H9 (cell line): ENCODE results near the gene TMEM44. TPM values are rescaled to one million over a fixed set of nuclear protein-coding genes. Genes with fewer than 3 reads are reported as not detected.

Experiments used
- DNase-seq: peaks from one replicate; pipeline ENCODE4 v3.0.0-alpha.2; 2017
- H2AFZ ChIP-seq: one replicate; pipeline ENCODE4 v1.6.1; 2013; ENCODE audit warnings: mild to moderate bottlenecking, low read length, control low read depth, moderate library complexity
- H2AK5ac ChIP-seq: 2 replicates; pipeline ENCODE4 v1.6.1; 2013; ENCODE audit warnings: low read length, control low read depth, mixed read lengths; ENCODE audit not compliant: insufficient read length
- H2BK120ac ChIP-seq: one replicate; pipeline ENCODE4 v1.6.1; 2013; ENCODE audit warnings: low read depth, mild to moderate bottlenecking, low read length, control low read depth, inconsistent platforms; ENCODE audit not compliant: poor library complexity, severe bottlenecking
- H2BK12ac ChIP-seq: 2 replicates; pipeline ENCODE4 v1.6.1; 2013; ENCODE audit warnings: low read length, control low read depth, mixed read lengths, low read depth; ENCODE audit not compliant: insufficient read length
- H2BK15ac ChIP-seq: 2 replicates; pipeline ENCODE4 v1.6.1; 2013; ENCODE audit warnings: low read depth, low read length, control low read depth
- H2BK20ac ChIP-seq: one replicate; pipeline ENCODE4 v1.6.1; 2013; ENCODE audit warnings: low read depth, mild to moderate bottlenecking, low read length, control low read depth, inconsistent platforms; ENCODE audit not compliant: poor library complexity, severe bottlenecking
- H2BK5ac ChIP-seq: 2 replicates; pipeline ENCODE4 v1.6.1; 2013; ENCODE audit warnings: low read length, control low read depth, mixed read lengths; ENCODE audit not compliant: insufficient read length
- H3K14ac ChIP-seq: 2 replicates; pipeline ENCODE4 v1.6.1; 2013; ENCODE audit warnings: low read length, control low read depth; ENCODE audit not compliant: insufficient read depth
- H3K18ac ChIP-seq: 2 replicates; pipeline ENCODE4 v1.6.1; 2013; ENCODE audit warnings: low read depth, mild to moderate bottlenecking, mixed read lengths, low read length, control low read depth; ENCODE audit not compliant: insufficient read length
- H3K23ac ChIP-seq: 2 replicates; pipeline ENCODE4 v1.6.1; 2013; ENCODE audit warnings: low read length, control low read depth, mixed read lengths, low read depth; ENCODE audit not compliant: insufficient read length
- H3K23me2 ChIP-seq: 2 replicates; pipeline ENCODE4 v1.6.1; 2013; ENCODE audit warnings: low read depth, mild to moderate bottlenecking, mixed read lengths, low read length, control low read depth; ENCODE audit not compliant: insufficient read length, poor library complexity, severe bottlenecking
- H3K27ac ChIP-seq: 2 replicates; pipeline ENCODE4 v1.5.1; 2013; ENCODE audit warnings: low read length, control low read depth, mixed read lengths, low read depth; ENCODE audit not compliant: insufficient read length
- H3K27me3 ChIP-seq: 2 replicates; pipeline ENCODE4 v1.6.1; 2013; ENCODE audit warnings: low read length, control low read depth, inconsistent platforms; ENCODE audit not compliant: insufficient read depth
- H3K4ac ChIP-seq: 2 replicates; pipeline ENCODE4 v1.6.1; 2013; ENCODE audit warnings: low read depth, mild to moderate bottlenecking, control low read depth, inconsistent platforms, low read length, moderate library complexity
- H3K4me1 ChIP-seq: 2 replicates; pipeline ENCODE4 v1.6.1; 2013; ENCODE audit warnings: low read length, control low read depth, inconsistent platforms; ENCODE audit not compliant: insufficient read depth
- H3K4me2 ChIP-seq: 2 replicates; pipeline ENCODE4 v1.6.1; 2013; ENCODE audit warnings: low read length, control low read depth, mixed read lengths; ENCODE audit not compliant: insufficient read length, insufficient read depth
- H3K56ac ChIP-seq: 2 replicates; pipeline ENCODE4 v1.6.1; 2013; ENCODE audit warnings: low read depth, mild to moderate bottlenecking, mixed read lengths, low read length, control low read depth; ENCODE audit not compliant: insufficient read length
- H3K79me1 ChIP-seq: 2 replicates; pipeline ENCODE4 v1.6.1; 2013; ENCODE audit warnings: low read depth, mild to moderate bottlenecking, moderate library complexity, low read length, control low read depth, inconsistent platforms; ENCODE audit not compliant: insufficient read depth, poor library complexity, severe bottlenecking
- H3K79me2 ChIP-seq: 2 replicates; pipeline ENCODE4 v1.6.1; 2013; ENCODE audit warnings: low read length, control low read depth, inconsistent platforms; ENCODE audit not compliant: insufficient read depth
- H3K9ac ChIP-seq: 2 replicates; pipeline ENCODE4 v1.6.1; 2013; ENCODE audit warnings: low read length, control low read depth, mixed read lengths; ENCODE audit not compliant: insufficient read length; ENCODE audit errors: extremely low read depth
- H3K9me3 ChIP-seq: one replicate; pipeline ENCODE4 v1.6.1; 2013; ENCODE audit warnings: low read depth, low read length, inconsistent platforms; ENCODE audit not compliant: control insufficient read depth
- H3T11ph ChIP-seq: one replicate; pipeline ENCODE4 v1.6.1; 2013; ENCODE audit warnings: mild to moderate bottlenecking, low read length, control low read depth, inconsistent platforms
- H4K20me1 ChIP-seq: one replicate; pipeline ENCODE4 v1.6.1; 2013; ENCODE audit not compliant: control insufficient read depth, insufficient read length, insufficient read depth
- H4K5ac ChIP-seq: 2 replicates; pipeline ENCODE4 v1.6.1; 2013; ENCODE audit warnings: low read depth, mild to moderate bottlenecking, mixed read lengths, low read length, control low read depth; ENCODE audit not compliant: insufficient read length
- H4K8ac ChIP-seq: replicated peaks from 2 replicates; pipeline ENCODE4 v1.6.1; 2013; ENCODE audit warnings: low read length, control low read depth, mixed read lengths, low read depth; ENCODE audit not compliant: insufficient read length
- H4K91ac ChIP-seq: 2 replicates; pipeline ENCODE4 v1.6.1; 2013; ENCODE audit warnings: low read depth, mild to moderate bottlenecking, moderate library complexity, mixed read lengths, low read length, control low read depth; ENCODE audit not compliant: insufficient read length
- H3K27ac Mint-ChIP-seq, 3 experiments: 2 replicates in 2 of 3; 3 replicates in 1 of 3; pipeline ENCODE4 v1.8.0; 2020 to 2021; ENCODE audit warnings: mixed read lengths in 3 of 3, mild to moderate bottlenecking in 1 of 3, moderate library complexity in 1 of 3
- H3K27me3 Mint-ChIP-seq: 2 replicates; pipeline ENCODE4 v1.8.0; 2021; ENCODE audit warnings: low read depth, mild to moderate bottlenecking, moderate library complexity, mixed read lengths
- H3K36me3 Mint-ChIP-seq, 3 experiments: 2 replicates in 2 of 3; 3 replicates in 1 of 3; pipeline ENCODE4 v1.8.0; 2020 to 2021; ENCODE audit warnings: low read depth in 3 of 3, mixed read lengths in 3 of 3; ENCODE audit not compliant: insufficient read depth in 1 of 3
- H3K4me1 Mint-ChIP-seq, 2 experiments: 2 replicates each; pipeline ENCODE4 v1.8.0; 2020; ENCODE audit warnings: mixed read lengths in 2 of 2
- H3K4me3 Mint-ChIP-seq, 2 experiments: 2 replicates in 1 of 2; 3 replicates in 1 of 2; pipeline ENCODE4 v1.8.0; 2020 to 2021; ENCODE audit warnings: mild to moderate bottlenecking in 2 of 2, mixed read lengths in 2 of 2, moderate library complexity in 1 of 2
- H3K9me3 Mint-ChIP-seq, 2 experiments: 2 replicates in 1 of 2; 3 replicates in 1 of 2; pipeline ENCODE4 v1.8.0; 2020; ENCODE audit warnings: mild to moderate bottlenecking in 2 of 2, mixed read lengths in 2 of 2, moderate library complexity in 1 of 2
- WGBS: extraction: QIAGEN DNeasy Blood & Tissue Kit; methylation state at CpG from one replicate; pipeline ENCODE4 v1.1.7; 2013; ENCODE audit warnings: missing lambda C conversion rate, low lambda C conversion rate, mixed read lengths; ENCODE audit not compliant: insufficient read length; ENCODE audit errors: extremely low coverage; 5-methylcytosine and 5-hydroxymethylcytosine counted together
- total RNA-seq: library from RNA; stranded (reverse); gene quantifications from 2 replicates; pipeline ENCODE4 v1.2.1, GENCODE V29; 2021
- TF ChIP-seq, protein P1 (sequence below): fragments of 200-600 bp; sonication (generic); conservative IDR thresholded peaks from 3 replicates; pipeline ENCODE4 v1.8.0; 2021; ENCODE audit warnings: antibody characterized with exemption, mild to moderate bottlenecking

The TMEM44 gene
- total RNA-seq, 1 experiment from 2014 or later = 19.8 TPM

DNA sequence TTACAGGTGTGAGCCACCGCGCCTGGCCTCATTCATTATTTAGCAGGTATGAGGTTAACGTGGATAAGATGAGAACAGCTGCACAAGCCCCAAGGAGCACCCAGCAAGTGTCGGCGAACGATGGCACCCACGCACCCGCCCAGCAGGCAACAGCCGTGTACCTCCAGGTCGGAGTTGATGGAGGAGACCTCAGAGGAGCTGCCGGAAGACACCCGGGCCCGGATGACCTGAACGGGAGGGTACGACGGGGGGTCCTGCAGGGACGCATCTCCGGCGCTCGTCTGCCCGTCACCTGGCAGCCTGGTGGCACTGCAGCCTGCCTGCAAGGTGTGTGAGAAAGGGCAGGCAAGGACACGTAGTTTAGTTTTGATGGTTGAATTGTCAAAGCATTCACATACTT is 29.1 kb downstream of the TMEM44 start:
- no peaks in the 10 kb centered on the region for H3K4me1 ChIP-seq
- H3K27ac ChIP-seq = no peak overlapping the region
- DNase-seq = no peak
- H3K56ac ChIP-seq = no peak overlapping the region
- no CpG with 5 or more reads among the region's 22 CpGs for WGBS
- H3K4me2 ChIP-seq = no peak overlapping the region
- H3K79me2 ChIP-seq = no peaks in the 10 kb centered on the region
- no peak overlapping the region for H4K5ac ChIP-seq
- H4K91ac ChIP-seq = no peak overlapping the region
- H3K23ac ChIP-seq = no peak overlapping the region
- Mint-ChIP-seq H3K27me3 (no peaks in the 10 kb centered on the region), H3K27ac (no peak overlapping the region), H3K4me1 (peaks cover 3 to 4% of the 10 kb centered on the region in 2 experiments; a peak in 3 of 4 replicates), H3K9me3 (no peaks in the 10 kb centered on the region; a peak in 1 of 5 replicates), H3K36me3 (peaks cover 4 to 32% (median 20%) of the 10 kb centered on the region in 3 experiments; a peak in 6 of 7 replicates), H3K4me3 (no peak overlapping the region)
- H4K8ac ChIP-seq = no peak overlapping the region
- no peak overlapping the region for H2AFZ ChIP-seq
- H3K9ac ChIP-seq = no peak overlapping the region
- H4K20me1 ChIP-seq = no peaks in the 10 kb centered on the region
- H3K18ac ChIP-seq = no peak overlapping the region
- H2BK20ac ChIP-seq = no peak overlapping the region
- H3K27me3 ChIP-seq = no peaks in the 10 kb centered on the region
- H2AK5ac ChIP-seq = no peak overlapping the region
- no peak overlapping the region for H2BK120ac ChIP-seq
- no peaks in the 10 kb centered on the region for H3K79me1 ChIP-seq
- H3K9me3 ChIP-seq = no peaks in the 10 kb centered on the region
- no peak overlapping the region for H3T11ph ChIP-seq
- no peak overlapping the region for H3K4ac ChIP-seq
- TF ChIP-seq, protein P1, sequence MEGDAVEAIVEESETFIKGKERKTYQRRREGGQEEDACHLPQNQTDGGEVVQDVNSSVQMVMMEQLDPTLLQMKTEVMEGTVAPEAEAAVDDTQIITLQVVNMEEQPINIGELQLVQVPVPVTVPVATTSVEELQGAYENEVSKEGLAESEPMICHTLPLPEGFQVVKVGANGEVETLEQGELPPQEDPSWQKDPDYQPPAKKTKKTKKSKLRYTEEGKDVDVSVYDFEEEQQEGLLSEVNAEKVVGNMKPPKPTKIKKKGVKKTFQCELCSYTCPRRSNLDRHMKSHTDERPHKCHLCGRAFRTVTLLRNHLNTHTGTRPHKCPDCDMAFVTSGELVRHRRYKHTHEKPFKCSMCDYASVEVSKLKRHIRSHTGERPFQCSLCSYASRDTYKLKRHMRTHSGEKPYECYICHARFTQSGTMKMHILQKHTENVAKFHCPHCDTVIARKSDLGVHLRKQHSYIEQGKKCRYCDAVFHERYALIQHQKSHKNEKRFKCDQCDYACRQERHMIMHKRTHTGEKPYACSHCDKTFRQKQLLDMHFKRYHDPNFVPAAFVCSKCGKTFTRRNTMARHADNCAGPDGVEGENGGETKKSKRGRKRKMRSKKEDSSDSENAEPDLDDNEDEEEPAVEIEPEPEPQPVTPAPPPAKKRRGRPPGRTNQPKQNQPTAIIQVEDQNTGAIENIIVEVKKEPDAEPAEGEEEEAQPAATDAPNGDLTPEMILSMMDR = no peak
- H3K23me2 ChIP-seq = no peaks in the 10 kb centered on the region
- H2BK5ac ChIP-seq = no peak overlapping the region
- no peak overlapping the region for H2BK15ac ChIP-seq
- H3K14ac ChIP-seq = no peak overlapping the region
- no peak overlapping the region for H2BK12ac ChIP-seq
